Neural cell (in vitro differentiated cells): ENCODE measurements around the gene LIME1. TPM values are rescaled to one million over a fixed set of nuclear protein-coding genes. Genes with fewer than 3 reads are reported as not detected.

ENCODE experiments used
- H2AFZ ChIP-seq: fragments of 200-600, 300-800 bp; sonication (generic), shearing (Covaris generic); 2 replicates; pipeline ENCODE4 v1.6.0; 2014; ENCODE audit warnings: low read depth, mild to moderate bottlenecking, antibody characterized with exemption, low read length, moderate library complexity
- H3F3A ChIP-seq: fragments of 200-600 bp; shearing (Covaris generic); 2 replicates; pipeline ENCODE4 v1.6.1; 2016; ENCODE audit warnings: mild to moderate bottlenecking, moderate library complexity, mixed read lengths, antibody characterized with exemption, low read length; ENCODE audit not compliant: insufficient read depth, poor library complexity, severe bottlenecking
- H3K27ac ChIP-seq: fragments of 200-600, 300-800 bp; sonication (generic), shearing (Covaris generic); 2 replicates; pipeline ENCODE4 v1.5.1; 2014; ENCODE audit warnings: mild to moderate bottlenecking, low read length, moderate library complexity
- H3K27me3 ChIP-seq: fragments of 300-800, 200-600 bp; sonication (generic), shearing (Covaris generic); 2 replicates; pipeline ENCODE4 v1.6.0; 2014; ENCODE audit warnings: mild to moderate bottlenecking, low read depth, low read length, moderate library complexity; ENCODE audit not compliant: insufficient read depth
- H3K36me3 ChIP-seq: fragments of 300-800, 200-600 bp; sonication (generic), shearing (Covaris generic); 2 replicates; pipeline ENCODE4 v1.5.1; 2014; ENCODE audit warnings: mild to moderate bottlenecking, antibody characterized with exemption, low read length, moderate library complexity; ENCODE audit not compliant: insufficient read depth
- H3K4me2 ChIP-seq: fragments of 300-800, 200-600 bp; sonication (generic), shearing (Covaris generic); 2 replicates; pipeline ENCODE4 v1.6.0; 2014; ENCODE audit warnings: mild to moderate bottlenecking, low read length
- H3K4me3 ChIP-seq: fragments of 300-800, 200-600 bp; sonication (generic), shearing (Covaris generic); 2 replicates; pipeline ENCODE4 v1.5.1; 2014; ENCODE audit warnings: mild to moderate bottlenecking, low read length, moderate library complexity
- H3K79me2 ChIP-seq: fragments of 200-600 bp; shearing (Covaris generic); replicated peaks from 2 replicates; pipeline ENCODE4 v1.6.0; 2014; ENCODE audit warnings: mild to moderate bottlenecking, low read length, moderate library complexity; ENCODE audit not compliant: insufficient read depth
- H3K9ac ChIP-seq: fragments of 300-800, 200-600 bp; sonication (generic), shearing (Covaris generic); 2 replicates; pipeline ENCODE4 v1.6.1; 2016; ENCODE audit warnings: mild to moderate bottlenecking, low read length, mixed read lengths
- H3K9me2 ChIP-seq: fragments of 200-600 bp; shearing (Covaris generic); 2 replicates; pipeline ENCODE4 v1.6.1; 2016; ENCODE audit warnings: mild to moderate bottlenecking, low read length, mixed read lengths; ENCODE audit not compliant: insufficient read depth
- H3K9me3 ChIP-seq: fragments of 200-600, 300-800 bp; sonication (generic), shearing (Covaris generic); 2 replicates; pipeline ENCODE4 v1.6.1; 2016; ENCODE audit warnings: mild to moderate bottlenecking, mixed run types, low read length, moderate library complexity, mixed read lengths
- H4K20me1 ChIP-seq: fragments of 200-600 bp; shearing (Covaris generic); 2 replicates; pipeline ENCODE4 v1.6.1; 2016; ENCODE audit warnings: mild to moderate bottlenecking, mixed run types; ENCODE audit not compliant: insufficient read depth
- CTCF ChIP-seq: fragments of 450-650 bp; IDR thresholded peaks from 2 replicates; pipeline ENCODE4 v1.5.1; 2014; ENCODE audit warnings: antibody characterized with exemption, mild to moderate bottlenecking, moderate library complexity; ENCODE audit not compliant: poor library complexity, severe bottlenecking
- EP300 ChIP-seq: fragments of 450-650 bp; conservative IDR thresholded peaks from 2 replicates; pipeline ENCODE4 v1.6.1; 2014; ENCODE audit warnings: antibody characterized with exemption, mild to moderate bottlenecking, moderate library complexity; ENCODE audit not compliant: poor library complexity, severe bottlenecking
- EZH2 ChIP-seq: fragments of 200-600, 300-800 bp; shearing (Covaris generic), sonication (generic); IDR thresholded peaks from 2 replicates; pipeline ENCODE4 v1.6.1; 2014; ENCODE audit warnings: antibody characterized with exemption, low read length, borderline replicate concordance, mild to moderate bottlenecking; ENCODE audit not compliant: insufficient read depth, poor library complexity, severe bottlenecking
- MXI1 ChIP-seq: fragments of 450-650 bp; conservative IDR thresholded peaks from 2 replicates; pipeline ENCODE4 v1.6.1; 2014; ENCODE audit warnings: antibody characterized with exemption, mild to moderate bottlenecking; ENCODE audit not compliant: poor library complexity, severe bottlenecking
- POLR2AphosphoS5 ChIP-seq: IDR thresholded peaks from 2 replicates; pipeline ENCODE4 v1.6.1; 2012
- RAD21 ChIP-seq: fragments of 450-650 bp; conservative IDR thresholded peaks from 2 replicates; pipeline ENCODE4 v1.6.1; 2014; ENCODE audit warnings: antibody characterized with exemption, mild to moderate bottlenecking, moderate library complexity
- REST ChIP-seq: IDR thresholded peaks from 2 replicates; pipeline ENCODE4 v1.6.1; 2012; ENCODE audit warnings: borderline replicate concordance
- SMC3 ChIP-seq: fragments of 450-650 bp; conservative IDR thresholded peaks from 2 replicates; pipeline ENCODE4 v1.6.1; 2014; ENCODE audit warnings: antibody characterized with exemption, mild to moderate bottlenecking, moderate library complexity; ENCODE audit not compliant: poor library complexity
- TAF1 ChIP-seq: IDR thresholded peaks from 2 replicates; pipeline ENCODE4 v1.6.1; 2012; ENCODE audit warnings: low read depth
- polyA plus RNA-seq: library from polyadenylated mRNA; depleted of rRNA; stranded (reverse); fragments of >200 nt; gene quantifications from 2 replicates; pipeline ENCODE4 v1.2.3, GENCODE V29; 2014

The LIME1 gene
- polyA plus RNA-seq, 1 donor from 2014 or later, result 65.2 TPM

GRCh38 chr20:63778857-63779256 lies 42.4 kb downstream of the LIME1 start:
- Histone ChIP-seq H3K9me3 (no peaks in the 10 kb centered on the region), H3F3A (no peaks in the 10 kb centered on the region), H4K20me1 (no peaks in the 10 kb centered on the region), H3K4me3 (no peak overlapping the region), H3K79me2 (peaks cover 20% of the 10 kb centered on the region), H2AFZ (no peak overlapping the region), H3K9me2 (no peaks in the 10 kb centered on the region), H3K9ac (no peak overlapping the region), H3K27ac (no peak overlapping the region), H3K27me3 (no peaks in the 10 kb centered on the region), H3K36me3 (no peaks in the 10 kb centered on the region), H3K4me2 (no peak overlapping the region)
- TF ChIP-seq MXI1 (no peak), SMC3 (no peak), POLR2AphosphoS5 (no peak), EZH2 (no peak), RAD21 (no peak), REST (no peak), TAF1 (no peak)

- Histone ChIP-seq H3K4me2 (no peak overlapping the region), H3K4me3 (no peak overlapping the region), H3K27me3 (no peaks in the 10 kb centered on the region), H3K79me2 (peaks cover 12% of the 10 kb centered on the region), H3K9me3 (no peaks in the 10 kb centered on the region), H3K27ac (no peak overlapping the region), H4K20me1 (no peaks in the 10 kb centered on the region), H2AFZ (no peak overlapping the region), H3K9me2 (no peaks in the 10 kb centered on the region), H3K9ac (no peak overlapping the region), H3K36me3 (no peaks in the 10 kb centered on the region), H3F3A (peaks cover 3% of the 10 kb centered on the region)
- no peak for TF ChIP-seq REST
- TF ChIP-seq CTCF, result no peak
- TF ChIP-seq TAF1, result no peak
- no peak for TF ChIP-seq EZH2
- no peak for TF ChIP-seq SMC3
- TF ChIP-seq POLR2AphosphoS5, result no peak
- TF ChIP-seq MXI1, result no peak
- TF ChIP-seq EP300, result no peak
- no peak for TF ChIP-seq RAD21
Measured at GRCh38 chr20:63781181-63781580, 44.7 kb downstream of the LIME1 start.
